Activated CD4-positive, alpha-beta T cell treated with anti-CD3 and anti-CD28 coated beads, Interleukin-2, Interleukin-4, amounts not matched to agents 100 ng/mL and 50 ng/mL, durations not matched to agents 16 hours and 8 hours (primary cell): Measurements from ENCODE around the gene PRR20D.
"Not testable (repeated sequence)": the region's sequence is repeated elsewhere in the genome, so short reads cannot be mapped to it uniquely, and the experiment has no call there.

Experiments
- DNase-seq: peaks from one replicate; pipeline ENCODE4 v3.0.0-alpha.2; 2020; ENCODE audit warnings: low spot score

Gene PRR20D

GRCh38 chr13:57160332-57160731, at the start of gene PRR20D:
Gene PRR20D (plus strand): TSS chr13:57160632. CDS start chr13:57161019, 387 bp downstream.
- DNase-seq, result not testable (repeated sequence)

- DNase-seq, result no peak
Observed at GRCh38 chr13:57114945-57115344, 45.5 kb upstream of the PRR20D start.

- no peak for DNase-seq
Observed at GRCh38 chr13:57123681-57124080, 36.8 kb upstream of the PRR20D start.

GRCh38 chr13:57128909-57129308, 31.5 kb upstream of the PRR20D start:
- no peak for DNase-seq

- DNase-seq, result no peak
Observed at GRCh38 chr13:57136093-57136492, 24.3 kb upstream of the PRR20D start.

- DNase-seq, result no peak
Observed at GRCh38 chr13:57137585-57137984, 22.8 kb upstream of the PRR20D start.

- DNase-seq, result no peak
Observed at GRCh38 chr13:57138988-57139387, 21.4 kb upstream of the PRR20D start.

- not testable (repeated sequence) for DNase-seq
Observed at GRCh38 chr13:57139781-57140180, 20.7 kb upstream of the PRR20D start.

GRCh38 chr13:57140235-57140968, 20.0 kb upstream of the PRR20D start, which contains the start of gene PRR20A:
Gene PRR20A (plus strand): TSS chr13:57140918. CDS start chr13:57141305, 387 bp downstream.
- not testable (repeated sequence) for DNase-seq

- DNase-seq, result not testable (repeated sequence)
Observed at GRCh38 chr13:57147188-57147587, 13.2 kb upstream of the PRR20D start, which contains the start of gene PRR20B. Gene PRR20B (plus strand): TSS chr13:57147488. CDS start chr13:57147875, 387 bp downstream.

- not testable (repeated sequence) for DNase-seq
Observed at GRCh38 chr13:57148106-57148505, 12.3 kb upstream of the PRR20D start.

GRCh38 chr13:57153761-57154160, 6.7 kb upstream of the PRR20D start, which contains the start of gene PRR20C:
Gene PRR20C (plus strand): TSS chr13:57154061. CDS start chr13:57154448, 387 bp downstream.
- DNase-seq, result not testable (repeated sequence)

- not testable (repeated sequence) for DNase-seq
Observed at GRCh38 chr13:57166897-57167296, 6.5 kb downstream of the PRR20D start, which contains the start of gene PRR20E. Gene PRR20E (plus strand): TSS chr13:57167197. CDS start chr13:57167584, 387 bp downstream.

GRCh38 chr13:57191667-57192066, 31.2 kb downstream of the PRR20D start:
- no peak for DNase-seq

- no peak for DNase-seq
Observed at GRCh38 chr13:57212989-57213388, 52.6 kb downstream of the PRR20D start.
